HepG2 (cell line): ENCODE results near the gene COQ7. TPM values are rescaled to one million over a fixed set of nuclear protein-coding genes. Genes with fewer than 3 reads are reported as not detected.

Experiments used
- AGO2 ChIP-seq: fragments of 200-400 bp; formaldehyde crosslinking; optimal IDR thresholded peaks from 2 replicates; pipeline ENCODE3; 2017; ENCODE audit warnings: mild to moderate bottlenecking, low read depth, low read length, moderate library complexity
- ARNT2 ChIP-seq: sonication (generic); formaldehyde crosslinking; IDR thresholded peaks from 2 replicates; pipeline ENCODE4 v1.8.0; 2022; ENCODE audit warnings: mild to moderate bottlenecking, low read depth, missing genetic modification reagents, moderate library complexity
- ATRX ChIP-seq: sonication (generic); formaldehyde crosslinking; IDR thresholded peaks from 2 replicates; pipeline ENCODE4 v1.4.0; 2020; ENCODE audit warnings: missing genetic modification reagents, borderline replicate concordance
- CTCF ChIP-seq: sonication (generic); formaldehyde crosslinking; IDR thresholded peaks from 2 replicates; pipeline ENCODE4 v1.5.0; 2020; ENCODE audit warnings: mild to moderate bottlenecking, missing genetic modification reagents, moderate library complexity
- HNRNPL ChIP-seq: fragments of 200-400 bp; formaldehyde crosslinking; IDR thresholded peaks from 2 replicates; pipeline ENCODE4 v1.6.1; 2017; ENCODE audit warnings: mild to moderate bottlenecking, low read depth, low read length
- HOXA3 ChIP-seq: sonication (generic); formaldehyde crosslinking; IDR thresholded peaks from 2 replicates; pipeline ENCODE4 v1.5.0; 2020; ENCODE audit warnings: missing genetic modification reagents
- KDM5B ChIP-seq: sonication (generic); formaldehyde crosslinking; IDR thresholded peaks from 2 replicates; pipeline ENCODE4 v1.4.0; 2020; ENCODE audit warnings: missing genetic modification reagents, mild to moderate bottlenecking, borderline replicate concordance
- NR0B2 ChIP-seq: sonication (generic); formaldehyde crosslinking; IDR thresholded peaks from 2 replicates; pipeline ENCODE4 v1.4.0; 2020; ENCODE audit warnings: mild to moderate bottlenecking, missing genetic modification reagents
- PAF1 ChIP-seq: IDR thresholded peaks from 2 replicates; pipeline ENCODE4 v1.6.1; 2016; ENCODE audit warnings: missing genetic modification reagents, missing compliant biosample characterization
- PLRG1 ChIP-seq: fragments of 450-650 bp; conservative IDR thresholded peaks from 2 replicates; pipeline ENCODE4 v1.6.1; 2016
- POGZ ChIP-seq: sonication (generic); formaldehyde crosslinking; IDR thresholded peaks from 2 replicates; pipeline ENCODE4 v1.4.0; 2020; ENCODE audit warnings: mild to moderate bottlenecking, missing genetic modification reagents
- PTBP1 ChIP-seq: fragments of 200-400 bp; formaldehyde crosslinking; IDR thresholded peaks from 2 replicates; pipeline ENCODE4 v1.6.1; 2018; ENCODE audit warnings: low read length, low read depth; ENCODE audit not compliant: poor library complexity, severe bottlenecking
- UBTF ChIP-seq: sonication (generic); formaldehyde crosslinking; IDR thresholded peaks from 2 replicates; pipeline ENCODE4 v1.4.0; 2020; ENCODE audit warnings: mild to moderate bottlenecking, missing genetic modification reagents
- ZBTB33 ChIP-seq: sonication (generic); formaldehyde crosslinking; IDR thresholded peaks from 2 replicates; pipeline ENCODE4 v1.4.0; 2020; ENCODE audit warnings: missing genetic modification reagents
- ZKSCAN1 ChIP-seq: fragments of 150-350 bp; IDR thresholded peaks from 2 replicates; pipeline ENCODE4 v1.6.1; 2014; ENCODE audit warnings: low read length
- ZNF329 ChIP-seq: sonication (generic); formaldehyde crosslinking; IDR thresholded peaks from 2 replicates; pipeline ENCODE4 v1.9.0; 2021; ENCODE audit warnings: low read depth, mild to moderate bottlenecking, missing genetic modification reagents
- ZNF75D ChIP-seq: sonication (generic); formaldehyde crosslinking; IDR thresholded peaks from 2 replicates; pipeline ENCODE4 v1.8.1; 2023; ENCODE audit warnings: missing genetic modification reagents, mild to moderate bottlenecking, borderline replicate concordance
- ZNF768 ChIP-seq: sonication (generic); formaldehyde crosslinking; IDR thresholded peaks from 2 replicates; pipeline ENCODE4 v1.4.0; 2020; ENCODE audit warnings: missing genetic modification reagents
- polyA plus RNA-seq, 8 experiments: library from polyadenylated mRNA; depleted of rRNA in 3 of 8; stranded (reverse) in 7 of 8; unstranded in 1 of 8; fragments of >200 nt; fragmentation: Illumina TruSeq in 4 of 8; extraction: Trizol in 4 of 8; gene quantifications; 2 replicates each; pipeline versions ENCODE4 v1.2.1 to v1.2.3, GENCODE V29; 2011 to 2016; ENCODE audit warnings: low read depth in 4 of 8, missing spikeins in 1 of 8, mixed read lengths in 1 of 8; ENCODE audit not compliant: insufficient read depth in 1 of 8
- total RNA-seq, 5 experiments: library from RNA; depleted of rRNA; stranded (reverse); fragments of >200 nt; fragmentation: Illumina TruSeq; extraction: Trizol; gene quantifications; 2 replicates each; pipeline ENCODE4 v1.2.3, GENCODE V29; 2016; ENCODE audit warnings: low read depth in 1 of 5
- TF ChIP-seq, protein P1 (sequence below): sonication (generic); formaldehyde crosslinking; IDR thresholded peaks from 2 replicates; pipeline ENCODE4 v1.5.1; 2020; ENCODE audit warnings: mild to moderate bottlenecking, missing genetic modification reagents

Gene COQ7
- total and polyA plus RNA-seq, 2 of the 13 experiments (the other 11 are each of a cell fraction or from before 2014, with no cell fraction given): 20.1 to 45.7 TPM

DNA sequence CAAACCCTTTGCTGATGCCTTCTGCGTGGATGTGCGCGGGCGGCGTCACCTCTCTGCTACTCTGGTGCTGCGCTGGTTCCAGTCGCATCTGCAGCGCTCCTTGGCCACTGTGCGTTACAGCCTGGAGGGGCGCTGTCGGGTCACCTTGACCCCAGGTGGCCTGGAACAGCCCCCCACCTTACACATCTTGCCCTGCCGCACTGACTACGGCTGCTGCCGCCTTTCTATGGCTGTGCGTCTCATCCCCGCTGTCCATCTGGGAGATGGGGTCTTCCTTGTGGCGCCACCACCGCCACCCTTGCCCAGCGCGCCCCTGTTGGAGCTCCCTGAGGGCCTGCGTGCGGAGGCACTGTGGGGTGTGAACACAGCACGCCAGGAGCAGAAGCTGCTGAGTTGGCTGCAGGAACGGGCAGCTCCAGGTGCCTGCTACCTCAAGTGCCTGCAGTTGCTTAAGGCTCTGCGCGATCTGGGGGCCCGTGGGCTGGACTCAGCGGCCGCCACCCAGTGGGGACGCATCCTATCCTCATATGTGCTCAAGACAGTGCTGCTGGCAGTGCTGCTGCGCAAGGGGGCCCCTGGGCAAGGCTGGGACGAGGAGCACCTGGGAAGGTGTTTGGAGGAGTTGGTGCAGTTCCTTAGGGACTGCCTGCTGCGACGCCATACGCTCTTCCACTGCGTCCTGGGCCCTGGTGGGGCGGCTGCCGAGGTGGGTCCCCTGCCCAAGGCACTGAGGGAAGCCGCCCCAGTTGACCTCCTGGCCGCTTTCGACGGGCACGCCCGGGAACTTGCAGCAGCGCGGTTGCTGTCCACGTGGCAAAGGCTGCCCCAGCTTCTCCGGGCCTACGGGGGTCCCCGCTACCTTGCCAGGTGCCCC, 48.0 kb downstream of the COQ7 start (continued):
- TF ChIP-seq, protein P1, sequence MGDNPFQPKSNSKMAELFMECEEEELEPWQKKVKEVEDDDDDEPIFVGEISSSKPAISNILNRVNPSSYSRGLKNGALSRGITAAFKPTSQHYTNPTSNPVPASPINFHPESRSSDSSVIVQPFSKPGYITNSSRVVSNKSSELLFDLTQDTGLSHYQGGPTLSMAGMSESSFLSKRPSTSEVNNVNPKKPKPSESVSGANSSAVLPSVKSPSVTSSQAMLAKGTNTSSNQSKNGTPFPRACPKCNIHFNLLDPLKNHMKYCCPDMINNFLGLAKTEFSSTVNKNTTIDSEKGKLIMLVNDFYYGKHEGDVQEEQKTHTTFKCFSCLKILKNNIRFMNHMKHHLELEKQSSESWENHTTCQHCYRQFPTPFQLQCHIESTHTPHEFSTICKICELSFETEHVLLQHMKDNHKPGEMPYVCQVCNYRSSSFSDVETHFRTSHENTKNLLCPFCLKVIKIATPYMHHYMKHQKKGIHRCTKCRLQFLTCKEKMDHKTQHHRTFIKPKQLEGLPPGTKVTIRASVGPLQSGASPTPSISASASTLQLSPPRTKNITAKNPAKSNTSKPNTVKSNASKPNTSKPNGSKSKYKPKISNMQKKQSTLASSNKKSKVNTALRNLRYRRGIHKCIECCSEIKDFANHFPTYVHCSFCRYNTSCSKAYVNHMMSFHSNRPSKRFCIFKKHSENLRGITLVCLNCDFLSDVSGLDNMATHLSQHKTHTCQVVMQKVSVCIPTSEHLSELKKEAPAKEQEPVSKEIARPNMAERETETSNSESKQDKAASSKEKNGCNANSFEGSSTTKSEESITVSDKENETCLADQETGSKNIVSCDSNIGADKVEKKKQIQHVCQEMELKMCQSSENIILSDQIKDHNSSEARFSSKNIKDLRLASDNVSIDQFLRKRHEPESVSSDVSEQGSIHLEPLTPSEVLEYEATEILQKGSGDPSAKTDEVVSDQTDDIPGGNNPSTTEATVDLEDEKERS (CRISPR knock-in tag): peak; percentile 36; the same call in 1 of the 2 replicates
- no peak; the same call in 1 of the 2 replicates for TF ChIP-seq ARNT2 (CRISPR knock-in tag)
- TF ChIP-seq PLRG1: no peak
- TF ChIP-seq HNRNPL: no peak
- TF ChIP-seq PAF1 (CRISPR knock-in tag): no peak
- TF ChIP-seq ZKSCAN1: no peak
- peak; percentile 99 for TF ChIP-seq ZNF329 (CRISPR knock-in tag)
- no peak for TF ChIP-seq KDM5B (CRISPR knock-in tag)
- peak; percentile 22; the same call in 1 of the 2 replicates for TF ChIP-seq ZNF768 (CRISPR knock-in tag)
- TF ChIP-seq ATRX (CRISPR knock-in tag): no peak
- no peak for TF ChIP-seq POGZ (CRISPR knock-in tag)
- peak; percentile 31; the same call in 1 of the 2 replicates for TF ChIP-seq UBTF (CRISPR knock-in tag)
- TF ChIP-seq ZNF75D (CRISPR knock-in tag): no peak
- TF ChIP-seq AGO2: peak; percentile 86
- peak; percentile 67 for TF ChIP-seq PTBP1
- TF ChIP-seq CTCF: peak; percentile 40
- TF ChIP-seq ZBTB33 (CRISPR knock-in tag): peak; percentile 64; the same call in 1 of the 2 replicates
- 0 out of 2 replicates have a peak, but pooled peaks have one; percentile 34 for TF ChIP-seq NR0B2
- TF ChIP-seq HOXA3: peak; percentile 52
